Embryonic facial prominence (tissue), 1 donor: ENCODE measurements around the gene ZNF598.
"Not testable (repeated sequence)": the region's sequence is repeated elsewhere in the genome, so short reads cannot be mapped to it uniquely, and the experiment has no call there.

Source experiments
- DNase-seq: peaks from one replicate; pipeline ENCODE4 v3.0.0-alpha.2; 2016; ENCODE audit errors: extremely low spot score

Gene ZNF598

DNA sequence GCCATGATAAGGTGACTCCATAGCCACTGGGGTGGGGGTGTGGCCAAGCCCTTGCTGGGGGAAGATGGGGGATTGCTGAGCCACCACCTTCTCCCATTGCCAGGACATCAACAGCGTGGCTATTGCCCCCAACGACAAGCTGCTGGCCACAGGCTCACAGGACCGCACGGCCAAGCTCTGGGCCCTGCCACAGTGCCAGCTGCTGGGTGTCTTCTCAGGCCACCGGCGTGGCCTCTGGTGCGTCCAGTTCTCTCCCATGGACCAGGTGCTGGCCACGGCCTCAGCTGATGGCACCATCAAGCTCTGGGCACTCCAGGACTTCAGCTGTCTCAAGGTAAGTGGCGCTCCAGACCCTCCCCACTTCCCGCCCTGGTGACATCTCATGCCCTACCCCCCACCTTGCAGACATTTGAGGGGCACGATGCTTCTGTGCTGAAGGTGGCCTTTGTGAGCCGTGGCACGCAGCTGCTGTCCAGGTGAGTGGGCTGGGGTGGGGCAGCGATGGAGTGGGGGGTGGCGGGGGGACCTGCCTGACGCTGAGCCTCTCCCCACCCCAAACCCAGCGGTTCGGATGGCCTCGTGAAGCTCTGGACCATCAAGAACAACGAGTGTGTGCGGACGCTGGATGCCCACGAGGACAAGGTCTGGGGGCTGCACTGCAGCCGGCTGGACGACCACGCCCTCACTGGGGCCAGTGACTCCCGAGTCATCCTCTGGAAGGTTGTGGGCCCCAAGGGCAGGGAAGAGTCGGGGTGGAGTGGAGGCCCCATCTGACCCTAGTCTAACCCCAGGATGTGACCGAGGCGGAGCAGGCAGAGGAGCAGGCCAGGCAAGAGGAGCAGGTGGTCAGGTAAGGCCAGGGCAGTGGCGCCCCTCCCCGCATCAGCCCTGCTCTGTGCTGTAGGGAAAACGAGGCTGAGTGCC is 32.4 kb downstream of the ZNF598 start:
- no peak for DNase-seq

DNA sequence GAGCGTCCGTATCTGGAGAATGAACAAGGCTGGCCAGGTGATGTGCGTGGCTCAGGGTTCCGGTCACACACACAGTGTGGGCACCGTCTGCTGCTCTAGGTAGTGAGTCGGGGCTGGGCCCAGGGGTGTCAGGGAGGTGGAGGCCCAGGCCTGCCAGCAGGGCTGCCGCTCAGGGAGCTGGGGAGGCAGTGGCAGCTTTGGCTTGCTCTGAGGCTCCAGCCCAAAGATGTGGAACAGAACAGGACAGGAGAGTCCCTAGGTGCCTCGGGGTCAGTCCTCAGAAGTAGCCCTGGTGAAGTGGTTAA is 33.5 kb downstream of the ZNF598 start:
- no peak for DNase-seq

DNA sequence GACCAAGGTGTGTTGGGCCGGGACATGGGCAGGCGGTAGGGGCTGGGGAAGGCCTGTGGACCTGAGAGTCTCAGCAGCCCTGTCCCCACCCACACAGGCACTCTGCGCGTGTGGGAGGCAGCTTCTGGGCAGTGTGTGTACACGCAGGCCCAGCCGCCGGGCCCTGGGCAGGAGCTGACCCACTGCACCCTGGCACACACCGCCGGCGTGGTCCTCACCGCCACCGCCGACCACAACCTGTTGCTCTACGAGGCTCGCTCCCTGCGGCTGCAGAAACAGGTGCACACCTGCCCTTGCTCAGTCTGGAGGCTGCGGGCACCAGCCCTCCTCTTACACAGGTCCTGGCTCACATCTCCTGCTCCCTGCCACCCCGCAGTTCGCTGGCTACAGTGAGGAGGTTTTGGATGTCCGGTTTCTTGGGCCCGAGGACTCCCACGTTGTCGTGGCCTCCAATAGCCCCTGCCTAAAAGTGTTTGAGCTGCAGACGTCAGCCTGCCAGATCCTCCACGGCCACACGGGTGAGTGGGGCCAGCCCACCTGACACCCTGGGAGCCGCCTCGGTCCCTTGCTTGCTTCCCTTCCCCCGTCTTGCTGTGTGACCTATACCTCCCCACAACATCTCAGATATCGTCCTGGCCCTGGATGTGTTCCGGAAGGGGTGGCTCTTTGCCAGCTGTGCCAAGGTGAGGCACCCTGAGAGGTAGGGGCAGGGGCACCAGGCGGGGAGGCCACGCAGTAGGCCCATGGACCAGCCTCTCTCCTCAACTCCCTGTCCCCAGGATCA is 34.0 kb downstream of the ZNF598 start:
- no peak for DNase-seq

DNA sequence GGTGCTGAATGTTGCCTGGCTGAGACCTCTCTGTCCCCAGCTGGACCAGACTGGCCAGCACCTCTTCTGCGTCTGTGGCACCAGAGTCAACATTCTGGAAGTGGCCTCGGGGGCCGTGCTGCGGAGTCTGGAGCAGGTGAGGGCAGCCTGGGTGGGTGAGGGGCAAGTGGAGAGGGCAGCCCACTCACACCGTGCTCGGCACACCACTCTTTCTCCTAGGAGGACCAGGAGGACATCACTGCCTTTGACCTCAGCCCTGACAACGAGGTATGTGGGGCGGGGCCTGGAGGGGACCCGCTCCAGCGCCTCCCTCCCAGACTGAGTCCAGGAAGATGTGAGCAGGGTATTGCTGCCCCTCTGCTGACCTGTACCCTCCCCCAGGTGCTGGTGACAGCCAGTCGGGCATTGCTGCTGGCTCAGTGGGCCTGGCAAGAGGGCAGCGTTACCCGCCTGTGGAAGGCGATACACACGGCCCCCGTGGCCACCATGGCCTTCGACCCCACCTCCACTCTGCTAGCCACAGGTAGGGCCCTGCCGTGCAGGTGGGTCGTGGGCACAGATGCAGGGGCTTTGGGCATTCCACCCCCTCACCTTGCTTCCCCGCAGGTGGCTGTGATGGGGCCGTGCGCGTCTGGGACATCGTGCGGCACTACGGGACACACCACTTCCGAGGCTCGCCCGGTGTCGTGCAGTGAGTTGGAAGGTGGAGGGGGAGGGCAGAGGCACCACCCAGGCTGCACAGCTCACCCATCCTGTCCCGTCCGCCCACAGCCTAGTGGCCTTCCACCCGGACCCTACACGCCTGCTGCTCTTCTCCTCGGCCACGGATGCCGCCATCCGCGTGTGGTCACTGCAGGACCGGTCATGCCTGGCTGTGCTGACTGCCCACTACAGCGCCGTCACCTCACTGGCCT is 35.2 kb downstream of the ZNF598 start:
- no peak for DNase-seq

DNA sequence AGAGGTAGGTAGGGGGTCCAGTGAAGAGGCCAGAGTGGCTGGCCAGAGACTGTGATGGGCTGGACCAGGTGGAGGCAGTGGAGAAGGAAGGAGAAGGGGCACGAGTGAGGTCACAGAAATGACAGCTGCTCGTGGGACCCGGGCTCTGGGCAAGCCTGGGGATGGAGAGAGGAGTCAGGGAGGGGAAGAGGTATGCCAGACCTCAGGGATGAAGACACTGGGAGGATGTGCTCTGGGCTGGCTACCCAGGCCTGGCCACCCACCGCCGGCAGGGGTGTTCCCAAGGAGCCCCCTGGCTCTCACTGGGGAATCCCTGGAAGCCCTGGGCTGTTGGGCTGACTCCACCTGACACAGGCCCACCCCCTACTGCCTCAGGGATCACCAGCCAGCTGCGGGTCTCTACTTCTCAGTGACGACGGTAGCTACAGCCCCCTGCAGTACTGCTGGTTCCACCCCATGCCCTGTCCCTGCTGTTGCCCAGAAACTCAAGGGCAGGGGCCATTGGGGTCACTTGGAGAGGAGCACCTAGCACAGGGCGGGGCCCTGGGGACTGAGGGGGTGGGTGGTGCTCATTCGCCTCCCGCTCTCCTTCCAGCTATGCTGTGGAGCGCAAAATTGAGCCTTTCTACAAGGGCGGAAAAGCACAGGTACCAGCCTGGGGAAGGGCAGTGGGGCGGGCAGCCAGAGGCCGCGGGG is 36.0 kb downstream of the ZNF598 start:
- no peak for DNase-seq

DNA sequence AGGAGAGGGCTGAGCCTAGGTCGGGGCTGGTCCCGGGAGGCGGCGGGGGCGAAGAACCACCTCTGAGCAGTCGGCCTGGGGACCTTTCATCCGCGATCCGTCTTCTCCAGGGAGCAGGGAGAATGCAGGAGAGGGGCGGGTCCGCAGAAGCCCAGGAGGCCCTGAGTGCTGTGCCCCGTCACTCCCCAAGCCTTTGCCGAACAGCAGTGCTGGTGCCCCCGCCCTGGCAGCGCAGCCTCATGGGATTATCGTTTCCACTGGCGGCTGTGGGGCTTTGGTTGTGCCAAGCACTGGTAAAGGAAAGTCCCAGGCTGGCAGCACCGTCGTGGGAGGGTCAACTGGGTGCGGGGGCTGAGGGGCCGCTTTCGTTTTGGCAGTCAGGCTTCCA is 37.1 kb downstream of the ZNF598 start:
- no peak for DNase-seq

DNA sequence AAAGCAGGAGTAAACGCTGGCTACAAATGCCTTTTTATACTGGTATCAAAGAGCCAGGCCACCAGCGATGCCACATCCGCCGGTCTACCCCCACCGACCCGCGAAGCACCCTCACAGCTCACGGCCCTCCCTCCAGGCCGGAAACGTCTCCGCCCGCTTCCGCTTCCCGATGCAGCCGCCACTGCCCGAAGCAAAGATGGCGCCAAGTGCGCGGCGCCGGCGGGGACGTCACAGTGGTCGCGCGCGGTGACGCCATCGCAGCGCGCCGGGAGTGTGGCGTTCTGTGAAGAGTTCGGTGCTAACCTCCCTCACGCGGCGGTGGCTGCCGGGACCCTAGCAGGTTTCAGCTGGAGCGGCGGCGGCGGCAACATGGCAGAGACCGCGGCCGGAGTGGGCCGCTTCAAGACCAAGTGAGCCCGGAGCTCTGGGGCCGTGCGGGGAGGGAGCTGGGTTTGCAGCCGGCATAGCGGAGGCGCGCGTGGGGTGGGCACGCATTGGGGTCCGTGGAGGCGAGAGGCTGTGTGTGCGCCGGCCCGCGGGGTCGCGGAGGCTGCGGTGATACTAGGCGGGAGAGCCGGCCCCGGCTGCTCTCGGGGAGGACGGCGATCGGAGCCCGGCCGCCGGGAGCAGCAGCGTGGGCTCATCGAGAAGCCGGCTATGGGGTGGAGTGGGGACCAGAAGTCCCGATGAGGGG is 37.7 kb downstream of the ZNF598 start, which contains the start of gene TBL3:
Gene TBL3, plus strand, starts transcription at position 258 of the 694 bp plus-strand sequence. Its CDS starts 112 bp downstream, at position 370.
- DNase-seq: peak; percentile 85

DNA sequence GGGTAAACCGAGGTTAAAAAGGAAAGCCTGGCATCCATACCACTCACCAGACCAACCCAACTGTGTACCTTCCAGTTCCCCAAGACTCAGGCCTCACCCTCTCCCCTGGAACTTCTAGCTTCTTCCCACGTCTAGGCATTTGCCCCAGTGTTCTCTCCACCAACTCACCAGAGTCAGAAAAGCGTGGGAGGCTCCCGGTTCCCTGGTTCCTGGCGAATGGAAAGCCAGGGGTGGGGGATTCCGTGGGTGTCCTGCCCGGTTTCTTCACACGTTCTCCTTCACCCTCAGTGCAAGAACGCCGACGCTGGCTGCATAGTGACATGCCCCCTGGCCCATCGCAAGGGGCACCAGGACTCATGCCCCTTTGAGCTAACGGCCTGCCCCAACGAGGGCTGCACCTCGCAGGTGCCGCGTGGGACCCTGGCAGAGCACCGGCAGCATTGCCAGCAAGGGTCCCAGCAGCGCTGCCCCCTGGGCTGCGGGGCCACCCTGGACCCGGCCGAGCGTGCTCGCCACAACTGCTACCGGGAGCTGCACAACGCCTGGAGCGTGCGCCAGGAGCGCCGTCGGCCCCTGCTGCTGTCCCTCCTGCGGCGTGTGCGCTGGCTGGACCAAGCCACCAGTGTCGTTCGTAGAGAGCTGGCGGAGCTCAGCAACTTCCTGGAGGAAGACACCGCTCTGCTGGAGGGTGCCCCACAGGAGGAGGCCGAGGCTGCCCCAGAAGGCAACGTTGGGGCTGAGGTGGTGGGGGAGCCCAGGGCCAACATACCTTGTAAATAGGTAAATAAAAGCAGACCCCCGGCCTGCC is 41.3 kb downstream of the ZNF598 start:
- no peak for DNase-seq

DNA sequence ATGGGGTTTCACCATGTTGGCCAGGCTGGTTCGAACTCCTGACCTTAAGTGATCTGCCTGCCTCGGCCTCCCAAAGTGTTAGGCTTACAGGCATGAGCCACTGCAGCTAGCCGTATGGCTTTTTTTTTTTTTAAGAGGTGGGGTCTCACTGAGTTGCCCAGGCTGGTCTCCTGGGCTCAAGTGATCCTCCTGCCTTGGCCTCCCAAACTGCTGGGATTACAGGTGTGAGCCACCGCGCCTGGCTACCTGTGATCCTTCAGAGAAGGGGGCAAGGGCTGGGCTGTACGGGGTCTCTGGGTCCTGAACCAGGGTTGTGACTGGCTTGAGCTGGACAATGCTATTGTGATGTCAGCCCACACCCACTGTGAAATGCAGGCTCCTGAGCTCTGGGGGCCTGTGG is 43.2 kb downstream of the ZNF598 start, which contains the start of gene RNF151:
Gene RNF151, plus strand, starts transcription at position 397 of the 400 bp plus-strand sequence. CDS start 26 bp downstream, outside the sequence.
- DNase-seq: no peak

DNA sequence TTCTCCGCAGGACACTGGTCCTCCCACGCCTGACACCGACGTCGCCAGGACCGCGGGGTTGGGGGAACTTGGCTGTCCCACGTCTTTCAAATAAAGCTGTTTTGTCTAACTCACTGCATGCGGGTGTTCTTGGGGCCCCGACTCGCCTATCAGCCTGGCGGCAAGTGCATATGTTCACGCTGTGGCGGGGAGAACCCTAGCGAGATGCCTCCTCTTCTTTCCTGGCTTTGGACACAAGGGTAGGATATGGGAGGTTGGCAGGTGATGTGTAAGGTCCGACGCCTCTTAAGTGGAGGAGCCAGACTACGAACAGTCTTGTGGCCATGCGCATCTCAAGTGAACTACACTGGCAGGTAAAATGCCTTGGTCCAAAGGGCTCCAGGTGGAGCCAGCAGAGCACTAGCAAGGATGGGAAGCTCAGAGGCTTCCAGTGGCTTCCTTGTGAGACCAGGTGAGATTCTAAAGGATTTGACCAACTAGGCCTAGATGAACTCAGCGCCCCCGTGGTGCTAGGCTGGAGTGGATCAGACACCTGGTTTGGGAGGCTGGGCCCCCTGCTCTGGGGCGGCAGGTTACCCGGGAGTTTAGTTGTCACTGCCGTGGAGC is 44.1 kb downstream of the ZNF598 start:
- DNase-seq: no peak

DNA sequence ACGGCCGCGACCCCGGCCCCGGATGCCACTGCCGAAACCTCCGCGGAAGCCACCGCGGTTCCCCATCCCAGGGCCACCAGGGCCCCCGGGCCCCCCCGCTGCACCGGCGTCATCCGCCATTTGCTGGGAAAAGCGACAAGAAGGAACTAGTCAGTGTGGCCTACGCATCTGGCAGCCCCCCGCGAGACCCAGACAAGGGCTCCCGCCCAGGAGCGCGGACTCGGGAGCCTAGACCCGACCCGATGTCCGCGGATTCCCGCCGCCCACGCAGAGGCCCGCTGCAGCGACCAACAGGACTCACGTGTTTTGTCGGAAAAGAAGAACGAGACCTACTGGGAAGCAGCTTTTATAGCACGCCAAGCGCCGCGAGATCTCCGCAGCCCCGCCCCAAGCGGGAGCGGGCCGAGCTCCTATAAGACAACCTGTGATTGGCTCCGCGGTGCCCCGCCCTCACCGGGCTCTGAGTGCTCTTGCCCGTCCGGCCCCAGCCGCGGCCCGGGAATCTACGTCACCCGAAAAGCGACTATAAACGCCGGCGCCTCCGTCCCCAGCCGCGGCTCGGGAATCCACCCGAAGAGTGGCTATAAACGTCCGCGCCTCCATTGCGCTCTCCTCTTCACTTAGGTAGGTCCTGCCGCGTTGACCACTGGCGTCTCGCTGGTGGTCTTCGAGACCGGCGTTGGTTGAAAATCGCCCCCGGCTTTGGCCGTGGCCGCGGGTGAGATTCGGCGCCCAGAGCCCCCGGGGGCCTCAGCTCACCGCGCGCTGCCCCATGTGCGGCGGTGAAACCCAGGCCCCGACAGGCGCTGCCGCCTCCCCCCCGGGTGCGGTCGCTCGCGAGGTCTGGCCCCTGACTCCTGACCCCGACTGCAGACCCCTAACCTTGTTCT is 44.9 kb downstream of the ZNF598 start, which contains the start of gene RPS2:
Gene RPS2, minus strand, starts transcription at position 321 of the 890 bp plus-strand sequence. Its CDS starts 201 bp downstream, at position 120.
- DNase-seq: peak; percentile 99

DNA sequence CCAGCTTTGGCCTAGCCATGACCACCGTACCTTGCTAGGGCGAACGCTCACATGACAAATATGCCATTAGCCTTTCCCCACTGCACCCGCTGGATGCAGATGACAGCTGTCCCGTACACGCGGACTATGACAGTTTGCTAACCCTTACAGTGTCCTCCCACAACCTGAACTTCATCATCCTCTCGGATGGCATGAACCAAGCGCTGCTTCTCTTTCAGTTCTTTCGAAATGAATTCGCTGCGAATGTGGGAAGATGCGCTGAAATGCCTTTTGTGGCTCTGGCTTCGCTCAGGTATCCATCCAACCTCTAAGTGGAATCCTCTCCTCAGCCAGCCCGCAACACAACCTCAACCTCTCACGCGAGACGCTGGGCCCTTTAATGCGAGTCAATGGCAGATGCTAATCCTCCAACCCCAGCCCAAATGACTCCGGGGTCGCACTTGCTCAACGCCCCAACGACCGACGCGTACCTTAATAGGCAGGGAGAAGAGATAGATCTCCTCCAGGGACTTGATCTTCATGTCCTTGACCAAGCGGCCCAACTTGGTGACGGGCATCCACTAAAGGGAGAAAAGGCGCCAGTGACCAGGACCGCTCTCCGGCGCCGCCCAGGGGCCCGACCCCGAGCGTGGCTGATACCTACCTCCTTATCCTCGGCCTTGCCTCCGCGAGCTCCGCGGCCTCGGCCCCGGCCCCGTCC is 45.7 kb downstream of the ZNF598 start:
- no peak for DNase-seq

DNA sequence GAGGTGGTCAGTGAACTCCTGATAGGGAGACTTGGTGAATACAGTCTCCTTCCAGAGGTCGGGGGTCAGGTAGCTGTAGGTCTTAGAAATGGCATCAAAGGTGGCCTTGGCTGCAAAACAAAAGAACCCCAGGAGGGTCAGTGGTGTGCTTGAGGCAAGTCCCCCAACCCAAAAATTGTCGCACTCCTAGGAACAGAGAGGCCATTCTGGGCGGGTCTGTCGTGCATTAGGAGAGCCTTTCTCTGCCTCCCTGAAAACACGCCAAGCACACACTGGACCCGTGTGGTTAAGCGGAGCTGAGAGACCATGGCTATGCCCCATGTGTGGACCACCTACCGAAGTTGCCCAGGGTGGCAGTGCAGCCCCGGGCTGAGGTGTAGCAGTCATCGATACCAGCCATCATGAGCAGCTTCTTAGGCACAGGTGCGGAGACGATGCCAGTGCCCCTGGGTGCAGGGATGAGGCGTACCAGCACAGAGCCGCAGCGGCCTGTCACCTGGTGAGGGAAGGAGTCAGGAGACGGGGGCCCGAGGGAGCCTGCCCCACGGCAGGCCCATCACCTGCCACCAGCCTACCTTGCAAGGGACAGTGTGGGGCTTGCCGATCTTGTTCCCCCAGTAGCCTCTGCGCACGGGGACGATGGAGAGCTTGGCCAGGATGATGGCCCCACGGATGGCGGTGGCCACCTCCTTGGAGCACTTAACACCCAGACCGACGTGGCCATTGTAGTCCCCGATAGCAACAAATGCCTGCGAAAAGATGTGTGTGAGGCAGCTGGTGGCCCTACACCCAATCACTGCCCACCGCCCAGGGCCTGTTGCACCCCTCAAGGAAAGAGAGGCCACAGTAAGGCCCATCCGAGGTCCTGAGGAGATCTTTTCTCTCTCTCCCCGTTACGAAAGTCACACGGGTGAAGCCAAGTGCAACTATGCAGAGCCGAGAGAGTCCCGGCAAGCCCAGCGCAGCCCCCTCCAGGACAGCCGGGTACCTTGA is 47.2 kb downstream of the ZNF598 start:
- DNase-seq: not testable (repeated sequence)

DNA sequence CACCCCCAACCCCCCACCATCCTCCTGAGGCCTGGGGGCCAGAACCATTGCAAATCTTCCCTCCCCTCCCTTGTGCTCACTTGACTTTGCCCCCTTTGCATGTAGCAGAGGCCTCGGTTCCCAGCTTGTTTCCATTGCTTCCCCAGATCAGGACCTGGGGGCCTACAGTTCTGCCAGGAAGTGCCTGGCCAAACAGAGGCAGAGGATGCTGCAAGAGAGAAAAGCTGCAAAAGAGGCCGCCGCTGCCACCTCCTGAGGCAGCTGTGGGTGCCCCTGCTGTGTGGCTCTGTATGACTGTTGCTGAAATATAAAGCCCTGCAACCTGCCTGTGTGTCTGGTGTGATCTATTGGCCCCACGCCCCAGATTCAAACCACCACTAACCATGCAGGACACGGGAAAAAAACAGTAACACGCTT is 48.0 kb downstream of the ZNF598 start:
- DNase-seq: no peak

DNA sequence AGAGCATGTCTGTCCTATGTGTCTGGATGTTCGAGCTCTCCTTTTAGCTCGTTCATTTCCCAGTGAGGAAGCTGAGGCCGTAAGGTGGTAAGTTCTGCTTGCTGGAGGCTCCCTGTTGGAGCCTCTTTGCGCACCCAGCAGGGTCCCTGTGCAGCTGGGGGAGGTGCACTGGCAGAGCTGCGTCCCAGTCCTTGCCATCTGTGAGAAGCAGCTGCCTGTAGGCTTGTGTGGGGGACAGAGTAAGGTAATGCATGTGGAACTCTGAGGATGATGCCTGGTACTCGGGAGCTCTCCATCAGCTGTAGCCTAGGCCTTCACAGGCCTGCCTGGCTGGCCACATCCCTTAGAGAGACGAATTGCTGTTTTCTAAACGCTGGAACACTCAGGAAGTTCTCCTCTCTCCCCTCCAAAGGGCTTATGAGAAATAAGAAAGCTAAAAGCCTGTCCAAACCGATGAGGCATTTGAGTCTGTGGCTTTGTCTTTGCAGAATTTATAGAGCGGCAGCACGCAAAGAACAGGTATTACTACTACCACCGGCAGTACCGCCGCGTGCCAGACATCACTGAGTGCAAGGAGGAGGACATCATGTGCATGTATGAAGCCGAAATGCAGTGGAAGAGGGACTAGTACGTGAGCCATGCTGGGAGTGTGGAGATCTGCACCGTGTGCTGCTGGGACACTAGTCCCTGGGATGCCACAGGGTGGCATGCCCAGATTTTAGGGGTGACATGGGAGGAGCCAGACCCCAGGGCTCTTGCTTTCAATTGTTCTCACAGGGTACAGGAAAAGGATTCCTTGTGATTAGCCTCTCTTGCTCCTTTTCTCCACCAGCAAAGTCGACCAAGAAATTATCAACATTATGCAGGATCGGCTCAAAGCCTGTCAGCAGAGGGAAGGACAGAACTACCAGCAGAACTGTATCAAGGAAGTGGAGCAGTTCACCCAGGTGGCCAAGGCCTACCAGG is 48.7 kb downstream of the ZNF598 start:
- no peak for DNase-seq
